HEK293T (cell line): ENCODE results near the gene SQSTM1.

Experiments
- ARNT ChIP-seq: fragments of 450-650 bp; IDR thresholded peaks from 2 replicates; pipeline ENCODE4 v1.6.1; 2017; ENCODE audit warnings: mild to moderate bottlenecking
- L3MBTL2 ChIP-seq: fragments of 450-650 bp; conservative IDR thresholded peaks from 2 replicates; pipeline ENCODE4 v1.6.1; 2016; ENCODE audit warnings: mild to moderate bottlenecking

GRCh38 chr5:179874536-179875292, 54.0 kb downstream of the SQSTM1 start:
- no peak for TF ChIP-seq ARNT
- TF ChIP-seq L3MBTL2: no peak
